ENCODE measurements around the gene KPNA4.

- TF ChIP-seq, protein P1, sequence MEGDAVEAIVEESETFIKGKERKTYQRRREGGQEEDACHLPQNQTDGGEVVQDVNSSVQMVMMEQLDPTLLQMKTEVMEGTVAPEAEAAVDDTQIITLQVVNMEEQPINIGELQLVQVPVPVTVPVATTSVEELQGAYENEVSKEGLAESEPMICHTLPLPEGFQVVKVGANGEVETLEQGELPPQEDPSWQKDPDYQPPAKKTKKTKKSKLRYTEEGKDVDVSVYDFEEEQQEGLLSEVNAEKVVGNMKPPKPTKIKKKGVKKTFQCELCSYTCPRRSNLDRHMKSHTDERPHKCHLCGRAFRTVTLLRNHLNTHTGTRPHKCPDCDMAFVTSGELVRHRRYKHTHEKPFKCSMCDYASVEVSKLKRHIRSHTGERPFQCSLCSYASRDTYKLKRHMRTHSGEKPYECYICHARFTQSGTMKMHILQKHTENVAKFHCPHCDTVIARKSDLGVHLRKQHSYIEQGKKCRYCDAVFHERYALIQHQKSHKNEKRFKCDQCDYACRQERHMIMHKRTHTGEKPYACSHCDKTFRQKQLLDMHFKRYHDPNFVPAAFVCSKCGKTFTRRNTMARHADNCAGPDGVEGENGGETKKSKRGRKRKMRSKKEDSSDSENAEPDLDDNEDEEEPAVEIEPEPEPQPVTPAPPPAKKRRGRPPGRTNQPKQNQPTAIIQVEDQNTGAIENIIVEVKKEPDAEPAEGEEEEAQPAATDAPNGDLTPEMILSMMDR (IDR thresholded peaks at IDR 0.05): no peak
- TF ChIP-seq POLR2A (IDR thresholded peaks at IDR 0.05): no peak
These were observed 2.4 kb downstream of the KPNA4 start for GRCh38 chr3:160562952-160563351.

Data from testis (tissue), 2 donors.